Activated CD4-positive, alpha-beta T cell treated with anti-CD3 and anti-CD28 coated beads, Interleukin-10, Interleukin-2, amounts not matched to agents 100 ng/mL and 50 ng/mL, durations not matched to agents 16 hours and 8 hours (primary cell): ENCODE results near the gene ZNF750.
A peak's percentile ranks its signal among the peaks of the same experiment; 100 is the strongest.

Source experiments
- DNase-seq: peaks from one replicate; pipeline ENCODE4 v3.0.0-alpha.2; 2020

ZNF750 gene

DNA sequence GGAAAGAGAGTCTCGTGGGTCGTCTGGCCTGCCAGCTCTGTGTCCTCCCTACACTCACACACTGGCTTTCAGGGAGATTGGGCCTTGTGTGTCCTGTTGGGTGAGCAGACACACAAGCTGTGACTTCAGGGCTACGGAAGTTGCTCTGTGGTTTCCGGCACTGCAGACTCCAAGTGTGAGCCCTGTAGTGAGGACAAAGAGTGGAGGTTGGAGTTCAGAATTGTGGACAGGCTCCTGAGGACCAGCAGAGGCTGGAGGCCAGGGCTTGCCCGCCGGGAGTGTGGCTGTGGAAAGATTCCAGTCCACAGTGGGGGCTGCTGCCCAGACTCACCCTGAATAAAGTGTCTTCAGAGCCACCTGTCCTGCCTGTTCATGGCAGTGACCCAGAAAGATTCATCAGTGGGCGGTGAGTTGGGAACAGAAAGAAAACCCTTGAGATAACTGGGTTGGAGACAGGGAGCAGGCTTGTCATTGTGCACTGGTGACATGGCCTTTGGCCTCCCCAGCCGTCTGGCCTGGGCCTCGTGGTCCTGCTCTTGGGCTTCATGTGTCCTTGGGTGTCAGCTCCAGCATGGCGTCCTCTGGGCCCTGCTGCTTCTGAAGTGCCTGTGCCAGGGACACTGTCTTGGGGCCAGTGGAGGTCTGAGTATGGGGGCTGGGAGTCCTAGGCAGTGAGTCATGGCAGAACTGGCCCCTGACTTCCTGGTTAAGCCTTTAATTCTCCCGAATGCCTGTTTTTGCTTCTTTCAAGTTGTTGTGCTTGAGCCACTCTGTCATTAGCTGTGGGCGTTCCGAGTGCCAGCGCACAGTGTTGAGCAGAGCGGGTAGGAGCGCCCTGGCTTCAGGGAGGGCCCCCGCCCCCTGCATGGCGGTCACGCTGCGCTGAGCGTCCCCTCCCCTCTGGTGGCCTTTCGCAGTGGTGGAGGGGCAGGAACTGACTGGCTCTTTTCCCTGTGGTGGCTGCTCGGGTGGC lies 19.9 kb upstream of the ZNF750 start:
- peak; percentile 76 for DNase-seq

DNA sequence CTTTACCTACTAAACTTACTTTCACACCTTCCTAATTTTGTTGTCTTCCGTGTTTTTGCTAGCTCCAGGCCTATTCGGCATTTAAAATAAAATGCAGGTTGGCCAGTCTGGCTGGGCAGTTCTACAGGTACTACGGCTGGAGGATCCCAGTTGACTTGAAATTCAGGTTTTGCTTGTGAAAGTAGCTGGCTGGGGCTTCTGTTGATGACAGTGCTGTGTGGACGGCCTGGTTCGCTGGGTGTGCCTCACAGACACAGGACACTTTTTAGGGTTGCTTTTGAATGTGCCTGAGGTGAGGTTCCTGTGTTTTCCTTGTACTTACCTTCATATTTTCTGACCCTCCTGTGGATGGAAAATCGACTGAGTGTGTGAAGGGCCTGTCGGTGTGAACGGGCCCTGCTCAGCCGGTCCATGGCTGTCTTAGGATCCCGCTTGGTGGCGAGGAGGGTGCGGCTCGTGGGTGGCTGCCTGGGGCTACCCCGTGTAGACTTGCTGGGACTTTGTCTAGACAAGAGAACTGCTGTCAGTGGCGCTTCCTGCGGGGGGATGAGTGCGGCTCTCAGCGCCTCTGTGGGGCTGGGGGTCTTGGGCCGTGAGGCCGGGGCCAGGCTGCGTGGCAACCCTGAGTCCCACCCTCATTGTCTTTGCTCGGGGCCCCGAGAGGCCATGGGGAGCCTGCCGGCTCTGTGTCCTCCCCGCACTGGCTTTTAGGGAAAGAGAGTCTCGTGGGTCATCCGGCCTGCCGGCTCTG lies 18.7 kb upstream of the ZNF750 start:
- DNase-seq, result no peak

DNA sequence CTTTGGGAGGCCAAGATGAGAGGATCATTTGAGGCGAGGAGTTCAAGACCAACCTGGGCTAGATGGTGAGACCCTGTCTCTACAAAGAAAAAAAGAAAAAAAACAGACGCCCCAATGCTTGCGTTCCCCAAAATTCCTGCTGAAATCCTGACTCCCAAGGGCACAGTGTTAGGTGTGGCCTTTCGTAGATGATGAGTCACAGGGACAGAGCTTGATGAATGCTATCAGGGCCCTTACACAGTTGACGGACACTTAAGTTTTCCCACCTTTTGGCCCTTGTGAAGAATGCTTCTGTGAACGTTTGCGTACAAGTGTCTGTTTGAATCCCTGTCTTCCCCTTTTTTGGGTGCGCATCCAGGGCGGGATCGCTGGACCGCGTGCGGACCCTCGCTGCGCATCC lies 16.5 kb upstream of the ZNF750 start:
- no peak for DNase-seq

DNA sequence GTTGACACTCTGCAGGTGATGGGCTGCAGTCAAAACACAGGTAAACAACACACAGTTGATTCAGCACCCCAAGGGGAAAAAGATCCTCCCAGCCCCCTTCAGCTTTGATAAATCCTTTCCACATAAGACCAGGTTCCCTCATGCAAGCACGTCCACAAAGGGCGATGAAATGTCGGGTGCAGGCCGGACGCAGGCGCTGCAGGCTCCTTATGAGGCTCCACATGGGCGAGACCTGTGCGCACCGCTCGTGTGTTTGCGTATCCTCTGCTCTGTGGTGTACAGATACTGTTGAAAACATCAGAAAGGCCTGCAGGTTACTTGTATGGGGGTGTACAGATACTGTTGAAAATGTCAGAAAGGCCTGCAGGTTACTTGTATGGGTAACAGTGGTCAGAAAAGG lies 14.4 kb upstream of the ZNF750 start:
- no peak for DNase-seq

DNA sequence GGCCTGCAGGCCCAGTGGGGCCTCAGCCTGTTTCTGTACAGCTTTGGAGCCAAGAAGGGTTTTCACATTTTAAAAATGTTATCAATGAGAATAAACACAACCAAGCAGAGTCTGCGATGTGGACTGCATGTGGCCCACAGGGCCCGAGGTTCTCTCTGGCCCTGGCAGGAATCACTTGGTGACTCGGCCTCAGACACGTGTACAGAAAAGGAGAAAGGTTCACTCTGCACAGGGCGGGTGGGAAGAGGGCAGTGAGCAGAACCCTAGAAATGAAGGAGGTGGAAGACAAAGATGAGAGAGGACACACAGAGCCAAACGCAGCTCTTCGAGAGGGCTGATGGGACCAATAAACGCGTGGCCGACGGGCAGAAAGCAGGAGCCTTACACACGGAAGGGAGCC lies 11.6 kb upstream of the ZNF750 start:
- no peak for DNase-seq

DNA sequence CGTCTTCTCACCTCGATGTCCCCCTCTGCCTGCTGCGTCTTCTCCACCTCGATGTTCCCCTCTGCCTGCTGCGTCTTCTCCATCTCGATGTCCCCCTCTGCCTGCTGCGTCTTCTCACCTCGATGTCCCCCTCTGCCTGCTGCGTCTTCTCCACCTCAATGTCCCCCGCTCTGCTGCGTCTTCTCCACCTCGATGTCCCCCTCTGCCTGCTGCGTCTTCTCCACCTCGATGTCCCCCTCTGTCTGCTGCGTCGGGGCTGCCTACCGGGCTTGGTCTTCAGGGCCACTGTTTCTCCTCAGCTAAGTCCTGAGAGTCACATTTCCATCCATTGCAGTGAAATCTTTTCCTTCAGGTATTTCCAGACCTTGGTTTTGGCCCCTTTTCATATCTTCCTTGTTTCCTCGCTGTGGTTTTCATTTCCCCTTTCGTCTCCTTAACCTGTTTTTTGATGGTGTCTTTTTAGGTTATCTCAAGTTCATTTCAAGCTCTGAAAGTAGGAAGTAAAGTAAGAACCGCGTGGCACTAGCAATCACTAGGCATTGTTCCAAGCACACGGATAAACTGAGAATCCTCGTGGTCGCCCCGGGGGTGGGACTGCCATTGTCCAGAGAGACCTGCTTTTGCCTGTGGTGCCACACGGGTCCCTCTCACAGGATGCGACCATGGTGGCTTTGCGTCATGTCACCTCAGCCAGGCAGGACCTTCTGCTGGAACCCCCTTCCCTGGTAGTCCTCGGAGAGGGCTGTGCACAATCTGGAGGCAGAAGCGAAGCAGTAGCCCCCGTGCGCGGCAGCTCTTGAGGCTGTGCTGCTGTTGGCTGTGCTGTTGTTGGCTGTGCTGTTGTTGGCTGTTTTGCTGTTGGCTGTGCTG lies 9.5 kb upstream of the ZNF750 start:
- no peak for DNase-seq

DNA sequence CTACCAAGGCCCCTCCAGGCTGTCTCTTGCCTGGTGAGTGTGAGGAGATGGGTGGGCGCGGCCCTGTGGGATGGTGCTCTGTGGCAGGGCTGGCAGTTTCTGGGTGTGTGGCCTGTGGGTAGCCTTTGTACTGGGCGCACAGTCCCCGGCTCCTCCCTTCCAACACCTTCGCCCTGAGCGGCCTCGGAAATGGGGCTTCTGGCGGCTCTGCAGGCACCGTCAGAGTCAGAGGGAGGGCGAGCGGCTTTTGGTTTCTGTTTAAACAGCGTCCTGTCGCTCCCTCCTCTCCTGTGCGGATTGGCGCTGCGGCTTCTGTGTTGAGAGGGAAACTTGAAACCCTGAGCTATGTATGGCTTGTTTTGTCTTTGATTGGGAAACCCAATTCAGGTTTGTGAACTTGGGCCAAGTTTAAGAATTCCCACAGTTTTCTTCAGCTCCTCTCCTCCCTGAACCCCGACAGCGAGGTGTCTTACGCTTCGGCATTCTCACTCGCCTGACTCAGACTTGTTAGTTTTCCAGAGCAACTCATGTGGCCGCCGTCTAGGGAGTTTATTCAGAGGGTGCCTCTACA lies 8.3 kb upstream of the ZNF750 start:
- peak; percentile 39 for DNase-seq

DNA sequence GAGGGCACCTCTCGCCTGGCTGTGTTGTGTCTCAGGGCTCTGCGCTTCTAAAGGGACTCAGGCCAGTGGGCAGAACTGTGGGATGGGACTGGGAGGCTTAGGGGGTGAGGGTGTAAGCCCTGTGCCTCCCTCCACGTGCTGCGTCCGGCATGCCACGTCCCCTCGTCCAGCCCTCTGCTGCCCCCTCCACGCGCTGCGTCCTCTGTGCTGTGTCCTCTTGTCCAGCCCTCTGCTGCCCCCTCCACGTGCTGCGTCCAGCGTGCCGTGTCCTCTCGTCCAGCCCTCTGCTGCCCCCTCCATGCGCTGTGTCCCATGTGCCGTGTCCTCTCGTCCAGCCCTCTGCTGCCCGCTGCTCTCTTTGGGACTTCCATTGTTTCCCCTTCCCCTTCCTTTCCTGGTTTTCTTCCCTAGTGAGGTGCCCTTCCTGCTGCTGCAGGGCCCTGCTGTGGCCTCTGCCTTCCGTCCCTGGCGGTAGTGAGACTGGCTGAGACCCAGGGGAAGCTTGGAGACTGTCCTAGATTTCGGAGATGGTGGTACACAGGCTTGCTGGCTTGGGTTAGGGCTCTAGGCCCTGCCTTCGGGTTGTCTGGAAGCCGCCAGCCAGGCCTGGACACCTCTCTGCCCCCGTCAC lies 6.4 kb upstream of the ZNF750 start:
- no peak for DNase-seq

DNA sequence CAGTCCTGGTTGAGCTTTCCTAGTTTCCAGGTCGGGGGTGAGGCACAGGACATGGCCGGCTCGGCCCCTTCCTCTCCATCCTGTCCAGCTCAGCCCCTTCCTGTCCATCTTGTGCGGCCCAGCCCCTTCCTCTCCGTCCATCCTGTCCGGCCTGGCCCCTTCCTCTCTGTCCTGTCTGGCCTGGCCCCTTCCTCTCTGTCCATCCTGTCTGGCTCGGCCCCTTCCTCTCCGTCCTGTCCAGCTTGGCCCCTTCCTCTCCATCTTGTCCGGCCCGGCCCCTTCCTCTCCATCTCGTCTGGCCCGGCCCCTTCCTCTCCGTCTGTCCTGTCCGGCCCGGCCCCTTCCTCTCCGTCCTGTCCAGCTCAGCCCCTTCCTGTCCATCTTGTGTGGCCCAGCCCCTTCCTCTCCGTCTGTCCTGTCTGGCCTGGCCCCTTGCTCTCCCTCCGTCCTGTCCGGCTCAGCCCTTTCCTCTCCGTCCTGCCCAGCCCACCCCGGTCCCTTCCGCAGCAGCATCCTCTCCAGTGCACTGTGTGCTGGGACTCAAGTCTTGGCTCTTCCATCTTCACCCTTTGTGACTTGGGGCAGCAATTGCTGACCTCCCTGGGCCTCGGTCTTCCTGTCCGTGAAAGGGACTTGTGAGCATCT lies 5.5 kb upstream of the ZNF750 start:
- DNase-seq, result no peak

DNA sequence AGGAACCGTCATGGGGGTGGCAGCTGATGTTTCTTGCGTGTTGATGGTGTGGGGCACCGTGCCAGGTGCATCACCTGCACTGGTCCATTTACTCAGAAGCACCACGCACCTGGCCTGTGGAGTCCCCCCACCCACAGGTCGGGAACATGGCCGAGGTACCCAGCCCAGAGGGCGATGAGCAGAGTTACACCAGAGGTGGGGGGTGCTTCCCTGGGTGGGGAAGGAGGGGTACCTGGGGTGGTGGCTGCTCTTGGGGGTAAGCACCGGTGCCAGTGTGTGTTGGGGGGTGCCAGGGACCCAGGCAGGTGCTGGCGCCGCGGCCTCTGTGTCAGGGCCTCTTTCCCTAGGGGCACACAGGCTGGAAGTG lies 5.0 kb upstream of the ZNF750 start:
- no peak for DNase-seq

DNA sequence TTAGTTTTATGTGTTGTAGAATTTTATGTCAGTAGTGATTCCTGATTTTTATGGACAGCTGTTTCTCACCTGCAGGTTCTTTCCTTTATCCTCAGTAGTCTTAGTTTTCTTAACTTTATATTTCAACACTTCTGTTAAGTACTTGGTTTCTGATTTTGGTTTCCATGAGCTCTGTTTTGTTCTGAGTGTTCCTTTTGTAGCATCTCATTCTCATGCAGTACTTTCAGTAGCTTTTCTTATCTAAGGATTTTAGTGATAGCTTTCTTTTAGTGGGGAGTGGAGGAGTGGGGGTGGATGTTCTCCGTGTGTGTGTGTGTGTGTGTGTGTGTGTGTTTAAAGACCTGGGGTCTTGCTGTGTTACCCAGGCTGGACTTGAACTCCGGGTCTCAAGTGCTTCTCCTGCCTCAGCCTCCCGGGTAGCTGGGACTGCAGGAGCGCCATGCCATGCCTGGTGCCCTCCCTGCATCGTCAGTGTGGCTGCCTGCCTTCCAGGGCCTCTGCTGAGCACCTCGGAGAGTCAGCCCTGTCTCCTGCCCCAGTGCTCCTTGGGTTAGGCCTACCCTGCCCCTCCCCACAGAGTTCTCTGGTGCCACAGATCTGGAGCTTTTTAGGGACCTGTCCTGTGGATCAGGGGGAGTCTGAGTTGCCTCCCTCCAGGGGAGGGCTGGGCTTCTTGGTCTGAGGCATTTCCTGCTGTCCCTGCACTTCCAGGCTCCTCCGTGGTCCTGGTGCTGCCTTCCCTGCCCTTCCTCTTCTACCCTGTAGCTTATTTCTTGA lies 4.3 kb upstream of the ZNF750 start:
- no peak for DNase-seq

DNA sequence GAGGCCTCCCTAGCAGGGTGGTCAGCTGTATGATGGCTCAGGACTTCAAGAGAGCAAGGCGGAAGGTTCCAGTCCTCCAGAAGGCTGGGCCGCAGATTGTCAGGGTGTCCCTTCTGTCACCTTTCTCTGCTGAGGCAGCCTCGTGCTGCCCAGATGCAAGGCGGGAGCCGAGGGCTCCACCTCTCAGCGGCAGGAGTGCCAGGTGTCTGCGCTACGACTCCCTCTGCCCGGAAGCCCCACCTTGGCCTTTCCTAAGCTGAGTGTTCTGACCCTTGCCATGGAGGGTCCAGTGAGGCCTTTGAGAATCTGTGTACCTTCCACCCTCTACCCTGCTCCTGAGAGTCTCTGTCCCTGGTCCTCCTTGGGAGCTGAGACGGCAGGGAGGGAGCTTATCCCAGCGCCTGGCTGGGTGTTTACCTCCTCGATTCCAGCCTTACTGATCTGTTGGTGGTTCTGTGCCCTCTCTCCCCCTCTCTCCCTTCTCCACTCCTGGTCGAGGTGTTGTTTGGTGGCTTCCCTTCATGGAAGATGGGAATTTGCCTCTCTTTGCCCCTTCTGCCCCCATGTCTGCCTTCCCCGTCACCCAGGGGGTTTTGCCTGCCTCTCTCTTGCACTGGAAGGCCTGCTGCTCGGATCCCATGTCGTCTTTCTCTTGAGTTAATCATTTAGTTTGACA lies 2.2 kb upstream of the ZNF750 start:
- DNase-seq, result no peak

DNA sequence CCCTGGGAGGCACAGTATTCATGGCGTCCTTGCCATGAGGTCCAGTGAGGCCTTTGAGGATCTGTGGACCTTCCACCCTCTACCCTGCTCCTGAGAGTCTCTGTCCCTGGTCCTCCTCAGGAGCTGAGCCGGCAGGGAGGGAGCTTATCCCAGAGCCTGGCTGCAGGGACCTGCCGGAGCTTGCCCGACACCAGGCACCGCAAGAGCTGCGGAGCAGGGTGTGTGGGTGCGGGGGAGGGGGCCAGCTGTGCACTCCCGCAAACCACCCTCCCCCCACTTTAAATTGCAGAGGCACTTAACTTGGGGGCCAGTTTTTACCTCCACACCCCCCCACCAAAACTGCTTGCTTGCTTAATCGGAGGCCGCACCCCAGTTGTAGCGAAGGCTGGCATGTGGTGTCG lies 609 bp upstream of the ZNF750 start:
- no peak for DNase-seq

DNA sequence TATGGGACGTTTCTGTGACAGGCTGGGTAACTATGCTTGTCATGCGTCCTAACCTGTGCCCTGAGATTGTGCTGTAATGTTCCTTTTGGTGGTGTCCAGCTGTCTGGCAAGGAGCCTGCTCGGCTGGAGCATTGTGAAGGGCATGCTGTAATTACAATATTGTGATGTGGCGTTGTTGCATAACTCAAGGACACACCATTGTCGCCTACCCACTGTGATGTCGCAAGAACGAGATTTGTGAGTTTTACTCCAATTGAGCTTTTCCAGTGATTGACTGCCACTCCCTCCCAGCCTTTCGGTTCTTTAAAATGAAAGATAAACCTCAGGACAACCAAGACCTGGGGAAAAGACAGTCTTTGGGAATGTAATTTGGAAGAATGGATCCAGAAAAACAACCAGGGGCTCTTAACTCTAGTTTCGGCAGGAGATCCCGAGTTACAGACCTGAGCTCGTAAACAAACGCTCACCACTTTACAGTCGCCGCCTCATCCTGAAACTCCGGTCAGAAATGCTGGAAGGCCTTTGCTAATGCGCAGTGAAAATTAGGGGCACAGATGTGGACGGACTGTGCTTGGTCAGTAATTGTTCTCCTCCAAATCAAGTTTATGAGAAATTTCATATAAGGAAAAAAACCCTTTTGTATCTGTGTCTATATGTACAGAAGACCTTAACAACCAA lies 1.3 kb downstream of the ZNF750 start:
- DNase-seq, result no peak

DNA sequence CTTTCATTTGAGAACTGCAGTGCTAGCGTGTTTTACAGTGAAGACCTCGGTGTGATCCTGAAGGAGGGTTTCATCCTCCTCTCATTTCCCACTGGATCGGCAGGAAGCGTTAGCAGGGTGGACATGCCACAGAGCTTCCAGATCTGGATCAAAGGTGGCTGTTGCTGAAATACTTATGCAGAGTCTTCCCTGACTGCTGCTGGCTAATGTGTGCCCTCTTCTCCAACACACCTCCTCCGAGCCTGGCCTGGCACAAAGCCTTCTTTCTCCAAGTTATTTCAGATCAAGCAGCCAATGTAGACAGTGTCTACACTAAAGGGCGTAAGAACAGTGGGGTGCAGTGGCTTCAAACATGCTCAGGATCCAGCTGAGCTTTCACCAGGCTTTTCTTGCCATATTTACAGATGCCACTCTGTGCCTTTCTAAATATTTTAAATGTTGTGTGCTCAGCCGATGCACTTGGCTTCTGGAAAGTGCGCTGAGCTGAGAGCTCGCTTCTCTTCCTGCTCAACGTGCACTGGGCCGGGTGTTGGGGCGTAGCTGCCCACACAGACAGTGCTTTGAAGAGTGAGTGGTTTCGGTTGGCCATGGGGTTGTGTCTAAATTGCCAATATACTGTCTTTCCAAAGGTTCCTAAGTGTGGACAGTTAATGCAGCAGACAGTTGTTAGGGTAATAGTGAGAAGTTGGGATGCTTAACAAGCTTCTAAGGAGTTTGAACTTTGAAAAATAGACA lies 2.1 kb downstream of the ZNF750 start:
- DNase-seq, result no peak

DNA sequence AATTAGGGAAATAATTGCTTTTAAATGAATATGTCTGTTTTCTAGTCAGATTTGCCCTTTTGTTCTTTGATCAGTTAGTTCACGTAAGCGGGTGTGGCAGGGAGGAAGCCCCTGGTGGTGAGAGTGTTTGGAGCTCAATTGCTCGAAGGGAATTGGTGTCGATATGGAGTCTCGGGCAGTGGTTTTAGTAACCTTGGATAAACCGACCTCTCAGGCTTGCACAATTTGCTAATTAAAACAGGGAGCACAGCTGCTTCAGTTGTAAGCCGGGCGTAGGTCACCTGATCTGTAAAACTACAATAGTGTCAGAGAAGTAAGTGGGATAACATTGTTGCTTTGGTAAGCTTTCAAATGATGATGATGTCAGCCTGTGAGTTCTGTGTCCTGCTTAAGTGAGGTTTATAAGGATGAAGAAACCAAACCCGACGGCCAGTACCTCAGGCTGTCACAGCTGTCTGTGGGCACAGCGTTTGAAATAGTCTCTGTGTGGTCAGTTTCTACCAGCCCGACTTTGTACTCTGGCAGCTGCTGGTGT lies 2.9 kb downstream of the ZNF750 start:
- no peak for DNase-seq

DNA sequence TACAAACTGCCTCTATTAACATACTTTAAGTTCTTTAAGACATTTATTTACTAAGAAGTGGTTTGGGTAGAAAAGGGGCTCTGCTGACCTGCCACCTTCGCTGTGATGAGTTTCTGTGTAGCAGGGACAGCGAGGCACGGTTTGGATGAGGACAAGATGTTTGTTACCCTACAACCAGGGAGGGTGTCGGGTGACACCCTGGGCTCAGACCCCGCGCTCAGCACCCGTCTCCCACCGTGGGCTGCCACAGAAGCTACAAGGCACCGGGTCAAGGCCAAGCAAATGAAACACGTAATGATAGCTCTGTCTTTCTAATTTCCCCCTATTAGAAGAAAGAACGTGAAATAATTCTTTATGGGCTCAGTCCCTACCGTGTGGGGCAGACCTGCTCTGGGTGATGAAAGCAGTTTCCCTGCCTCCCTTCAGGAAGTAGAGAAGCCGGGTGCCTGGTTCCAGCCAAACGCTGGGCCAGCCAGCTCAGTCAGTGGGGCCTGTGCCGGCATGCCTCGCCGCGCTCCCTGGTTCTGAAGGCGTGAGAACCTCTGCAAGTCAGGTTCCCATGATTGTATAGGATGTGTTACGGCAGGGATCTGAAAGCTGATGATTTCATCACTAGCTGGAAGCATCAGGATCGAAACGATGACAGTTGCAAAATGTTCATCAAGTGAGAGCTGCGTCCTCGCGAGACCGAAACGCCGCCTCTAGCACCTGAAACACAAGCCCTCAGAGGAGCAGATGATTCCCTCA lies 3.9 kb downstream of the ZNF750 start:
- no peak for DNase-seq

DNA sequence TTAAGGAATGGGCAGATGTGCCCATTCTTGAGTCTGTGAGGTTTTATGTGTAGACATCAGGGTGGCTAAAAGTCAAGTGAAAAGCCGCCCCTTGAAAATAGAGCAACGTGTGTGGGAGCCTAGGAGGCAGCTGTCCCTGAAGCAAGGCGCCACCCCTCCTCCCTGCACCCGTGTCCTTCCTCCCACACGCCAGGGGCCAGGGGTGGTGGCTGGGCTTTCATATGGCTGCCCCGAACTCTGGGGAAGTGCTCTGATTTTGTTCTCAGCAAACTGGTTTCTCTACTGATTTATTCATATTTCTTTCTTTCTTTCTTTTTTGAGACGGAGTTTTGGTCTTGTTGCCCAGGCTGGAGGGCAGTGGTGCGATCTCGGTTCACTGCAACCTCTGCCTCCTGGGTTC lies 4.7 kb downstream of the ZNF750 start:
- no peak for DNase-seq
